HCT116 (cell line): ENCODE measurements around the gene CHRNB1. TPM values are rescaled to one million over a fixed set of nuclear protein-coding genes. Genes with fewer than 3 reads are reported as not detected.

ENCODE experiments used
- ATAC-seq: fragments of 200-7000 bp; cut with Tn5 transposase; 2 replicates; pipeline ENCODE4 v1.9.1; 2020; ENCODE audit warnings: mild to moderate bottlenecking, moderate library complexity
- BruUV-seq: library from RNA; stranded (reverse); fragments of 400-500 nt; replicated peaks from 2 replicates; lab custom pipeline; 2021; lab: Mats Ljungman, UMichigan
- CTCF ChIA-PET: fragments of 300-600 bp; sonication (Branson Sonifier 250); formaldehyde crosslinking; loops from one replicate; lab custom pipeline; 2021; ENCODE audit warnings: antibody characterized with exemption; lab: Charles Lee
- POLR2A ChIA-PET: fragments of 300-600, 350-600 bp; sonication (Branson Sonifier 250); formaldehyde crosslinking; loops from one replicate; lab custom pipeline; 2021; ENCODE audit warnings: antibody characterized with exemption; lab: Charles Lee
- RAD21 ChIA-PET, 2 experiments: fragments of 300-600 bp; sonication (Branson Sonifier 250); formaldehyde crosslinking; loops; one replicate each; lab custom pipeline; 2023; ENCODE audit warnings: low total read pairs in 2 of 2; ENCODE audit not compliant: uncharacterized antibody in 2 of 2, unreplicated experiment in 2 of 2, low non-redundant PET in 1 of 2; lab: Charles Lee
- DNase-seq: peaks from one replicate; pipeline ENCODE4 v3.0.0-alpha.2; 2010; ENCODE audit warnings: low read depth, low spot score
- H2AFZ ChIP-seq: fragments of 200-600 bp; shearing (Covaris generic), sonication (generic); 2 replicates; pipeline ENCODE4 v1.6.1; 2017; ENCODE audit warnings: low read depth, mixed run types, mixed read lengths, antibody characterized with exemption, low read length; ENCODE audit not compliant: poor library complexity, severe bottlenecking
- H3K27ac ChIP-seq: 2 replicates; pipeline ENCODE4 v1.5.1; 2012; ENCODE audit warnings: low read depth, low read length
- H3K27me3 ChIP-seq: fragments of 200-600 bp; sonication (generic); 2 replicates; pipeline ENCODE4 v1.6.1; 2016; ENCODE audit warnings: mixed run types, low read length, mixed read lengths; ENCODE audit not compliant: insufficient read depth
- H3K36me3 ChIP-seq, 2 experiments: fragments of 200-500 bp in 1 of 2; fragments of 200-600 bp in 1 of 2; sonication (Bioruptor generic) in 1 of 2; sonication (generic) in 1 of 2; 2 replicates each; pipeline versions ENCODE4 v1.5.1 to v1.6.1; 2014 to 2016; ENCODE audit warnings: low read length in 2 of 2, inconsistent platforms in 1 of 2, mixed read lengths in 1 of 2, mixed run types in 1 of 2; ENCODE audit not compliant: insufficient read depth in 2 of 2, control insufficient read depth in 1 of 2
- H3K4me1 ChIP-seq, 2 experiments: fragments of 200-600 bp in 1 of 2; sonication (generic) in 1 of 2; 2 replicates each; pipeline versions ENCODE4 v1.5.1 to v1.6.1; 2012 to 2017; ENCODE audit warnings: low read length in 2 of 2, inconsistent platforms in 1 of 2, mild to moderate bottlenecking in 1 of 2, mixed read lengths in 1 of 2, mixed run types in 1 of 2, moderate library complexity in 1 of 2; ENCODE audit not compliant: insufficient read depth in 2 of 2, control insufficient read depth in 1 of 2
- H3K4me2 ChIP-seq: fragments of 200-600 bp; sonication (generic); 2 replicates; pipeline ENCODE4 v1.6.1; 2017; ENCODE audit warnings: mixed run types, low read length, mixed read lengths
- H3K4me3 ChIP-seq, 2 experiments: fragments of 200-600 bp in 1 of 2; sonication (generic) in 1 of 2; replicated peaks in 1 of 2; 2 replicates each; pipeline ENCODE4 v1.5.1; 2011 to 2016; ENCODE audit warnings: low read length in 2 of 2, control low read depth in 1 of 2, low read depth in 1 of 2, mild to moderate bottlenecking in 1 of 2, mixed read lengths in 1 of 2, mixed run types in 1 of 2
- H3K79me2 ChIP-seq: fragments of 200-600 bp; sonication (generic); 2 replicates; pipeline ENCODE4 v1.6.1; 2017; ENCODE audit warnings: mild to moderate bottlenecking, mixed run types, low read length, moderate library complexity, mixed read lengths; ENCODE audit not compliant: insufficient read depth
- H3K9ac ChIP-seq: fragments of 200-600 bp; sonication (generic); 2 replicates; pipeline ENCODE4 v1.6.1; 2016; ENCODE audit warnings: low read length, mixed read lengths
- H3K9me2 ChIP-seq: fragments of 200-600 bp; sonication (generic), shearing (Covaris generic); 2 replicates; pipeline ENCODE4 v1.6.1; 2017; ENCODE audit warnings: mixed run types, mild to moderate bottlenecking, moderate library complexity; ENCODE audit not compliant: insufficient read depth
- H3K9me3 ChIP-seq, 2 experiments: fragments of 200-500 bp in 1 of 2; fragments of 200-600 bp in 1 of 2; sonication (Bioruptor generic) in 1 of 2; sonication (generic) in 1 of 2; 2 replicates each; pipeline ENCODE4 v1.6.1; 2014 to 2017; ENCODE audit warnings: low read length in 2 of 2, mixed read lengths in 2 of 2, inconsistent platforms in 1 of 2, low read depth in 1 of 2, mild to moderate bottlenecking in 1 of 2, mixed run types in 1 of 2, moderate library complexity in 1 of 2; ENCODE audit not compliant: control insufficient read depth in 1 of 2, insufficient read depth in 1 of 2
- H4K20me1 ChIP-seq: fragments of 200-600 bp; sonication (generic), shearing (Covaris generic); 2 replicates; pipeline ENCODE4 v1.6.1; 2017; ENCODE audit warnings: mixed run types, mild to moderate bottlenecking, moderate library complexity; ENCODE audit not compliant: insufficient read depth
- CEBPB ChIP-seq: IDR thresholded peaks from 2 replicates; pipeline ENCODE4 v1.6.1; 2012; ENCODE audit warnings: low read depth
- ELF1 ChIP-seq: IDR thresholded peaks from 2 replicates; pipeline ENCODE4 v1.6.1; 2012; ENCODE audit warnings: low read depth, borderline replicate concordance
- FOSL1 ChIP-seq: IDR thresholded peaks from 2 replicates; pipeline ENCODE4 v1.6.1; 2012; ENCODE audit warnings: low read depth
- POLR2A ChIP-seq: IDR thresholded peaks from 2 replicates; pipeline ENCODE4 v1.7.0; 2011; ENCODE audit warnings: borderline replicate concordance; ENCODE audit not compliant: insufficient read depth, insufficient read length; ENCODE audit errors: extremely low read depth
- SIN3A ChIP-seq: IDR thresholded peaks from 2 replicates; pipeline ENCODE4 v1.6.1; 2012; ENCODE audit warnings: low read depth
- YY1 ChIP-seq: IDR thresholded peaks from 2 replicates; pipeline ENCODE4 v1.6.1; 2011; ENCODE audit warnings: low read length, low read depth, moderate library complexity, mild to moderate bottlenecking; ENCODE audit not compliant: insufficient replicate concordance; ENCODE audit errors: extremely low read depth
- intact Hi-C: fragments of 100-400 bp; cut with micrococcal nuclease; formaldehyde crosslinking; loops from 2 replicates; pipeline ENCODE4 v1.10.0; 2022
- total RNA-seq: library from RNA; stranded (reverse); gene quantifications from one replicate; pipeline ENCODE4 v1.2.1, GENCODE V29; 2021; ENCODE audit not compliant: unreplicated experiment
- TF ChIP-seq, protein P1 (sequence below), 3 experiments: fragments of 200-600 bp in 1 of 3; sonication (generic) in 1 of 3; IDR thresholded peaks in 2 of 3; conservative IDR thresholded peaks in 1 of 3; 2 replicates each; pipeline ENCODE4 v1.5.1; 2012 to 2017; ENCODE audit warnings: low read depth in 2 of 3, low read length in 2 of 3, antibody characterized with exemption in 1 of 3, borderline replicate concordance in 1 of 3, control low read depth in 1 of 3, mild to moderate bottlenecking in 1 of 3, mixed read lengths in 1 of 3, mixed run types in 1 of 3, moderate library complexity in 1 of 3; ENCODE audit not compliant: insufficient read depth in 1 of 3
- TF ChIP-seq, protein P2 (sequence below): IDR thresholded peaks from 2 replicates; pipeline ENCODE4 v1.6.1; 2012; ENCODE audit warnings: low read depth
- TF ChIP-seq, protein P3 (sequence below): IDR thresholded peaks from 2 replicates; pipeline ENCODE4 v1.6.1; 2012

Gene CHRNB1
- total RNA-seq, 1 experiment from 2014 or later, result 10.4 TPM

DNA sequence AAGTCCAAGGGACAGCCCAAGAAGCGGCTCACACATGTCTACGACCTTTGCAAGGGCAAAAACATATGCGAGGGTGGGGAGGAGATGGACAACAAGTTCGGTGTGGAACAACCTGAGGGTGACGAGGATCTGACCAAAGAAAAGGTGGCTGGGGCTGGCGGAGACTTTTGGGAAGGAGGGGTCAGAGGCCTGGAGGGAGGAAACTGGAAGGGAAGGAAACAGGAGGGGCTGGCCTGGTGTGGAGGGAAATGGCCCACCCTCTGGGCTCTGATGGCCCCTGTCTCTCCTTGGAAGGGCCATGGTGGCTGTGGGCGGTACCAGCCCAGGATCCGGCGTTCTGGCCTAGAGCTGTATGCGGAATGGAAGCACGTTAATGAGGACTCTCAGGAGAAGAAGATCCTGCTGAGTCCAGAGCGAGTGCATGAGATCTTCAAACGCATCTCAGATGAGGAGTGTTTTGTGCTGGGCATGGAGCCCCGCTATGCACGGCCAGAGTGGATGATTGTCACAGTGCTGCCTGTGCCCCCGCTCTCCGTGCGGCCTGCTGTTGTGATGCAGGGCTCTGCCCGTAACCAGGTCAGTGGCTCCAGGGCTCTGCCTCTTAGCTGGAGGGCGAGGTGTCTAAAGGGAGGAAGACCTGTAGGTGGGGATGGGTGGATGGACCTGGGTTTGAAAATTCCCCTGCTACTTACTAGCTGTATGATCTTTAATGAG is 51.8 kb downstream of the CHRNB1 start:
- H3K36me3 ChIP-seq, result peaks cover 56 to 73% of the 10 kb centered on the region in 2 experiments
- no peaks in the 10 kb centered on the region for H3K27me3 ChIP-seq
- peaks cover 88% of the 10 kb centered on the region for H3K79me2 ChIP-seq
- TSS peak; percentile 43 for BruUV-seq
- ChIA-PET POLR2A (no interaction called here), RAD21 (no interaction called here), CTCF (no interaction called here)
- peaks cover 17% of the 10 kb centered on the region; the same call in 1 of the 2 replicates for H4K20me1 ChIP-seq
- H3K9ac ChIP-seq, result no peak overlapping the region
- H3K27ac ChIP-seq, result no peak overlapping the region
- DNase-seq (no peak), ATAC-seq (peak; percentile 26; the same call in 1 of the 2 replicates)
- H2AFZ ChIP-seq, result no peak overlapping the region
- no peaks in the 10 kb centered on the region for H3K4me1 ChIP-seq
- H3K9me2 ChIP-seq, result no peaks in the 10 kb centered on the region
- no peaks in the 10 kb centered on the region for H3K9me3 ChIP-seq
- H3K4me3 ChIP-seq, result no peak overlapping the region
- no peak overlapping the region for H3K4me2 ChIP-seq
- intact Hi-C loops, result no loop called here
- TF ChIP-seq, protein P1, sequence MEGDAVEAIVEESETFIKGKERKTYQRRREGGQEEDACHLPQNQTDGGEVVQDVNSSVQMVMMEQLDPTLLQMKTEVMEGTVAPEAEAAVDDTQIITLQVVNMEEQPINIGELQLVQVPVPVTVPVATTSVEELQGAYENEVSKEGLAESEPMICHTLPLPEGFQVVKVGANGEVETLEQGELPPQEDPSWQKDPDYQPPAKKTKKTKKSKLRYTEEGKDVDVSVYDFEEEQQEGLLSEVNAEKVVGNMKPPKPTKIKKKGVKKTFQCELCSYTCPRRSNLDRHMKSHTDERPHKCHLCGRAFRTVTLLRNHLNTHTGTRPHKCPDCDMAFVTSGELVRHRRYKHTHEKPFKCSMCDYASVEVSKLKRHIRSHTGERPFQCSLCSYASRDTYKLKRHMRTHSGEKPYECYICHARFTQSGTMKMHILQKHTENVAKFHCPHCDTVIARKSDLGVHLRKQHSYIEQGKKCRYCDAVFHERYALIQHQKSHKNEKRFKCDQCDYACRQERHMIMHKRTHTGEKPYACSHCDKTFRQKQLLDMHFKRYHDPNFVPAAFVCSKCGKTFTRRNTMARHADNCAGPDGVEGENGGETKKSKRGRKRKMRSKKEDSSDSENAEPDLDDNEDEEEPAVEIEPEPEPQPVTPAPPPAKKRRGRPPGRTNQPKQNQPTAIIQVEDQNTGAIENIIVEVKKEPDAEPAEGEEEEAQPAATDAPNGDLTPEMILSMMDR (IDR thresholded peaks at IDR 0.05 in 2 of 3, conservative IDR thresholded peaks at IDR 0.05 in 1 of 3; ENCODE audit: borderline replicate concordance in 1 of 3, insufficient read depth in 1 of 3, low read depth in 2 of 3, low read length in 2 of 3), result no peak
- no peak for TF ChIP-seq POLR2A
- TF ChIP-seq, protein P2, sequence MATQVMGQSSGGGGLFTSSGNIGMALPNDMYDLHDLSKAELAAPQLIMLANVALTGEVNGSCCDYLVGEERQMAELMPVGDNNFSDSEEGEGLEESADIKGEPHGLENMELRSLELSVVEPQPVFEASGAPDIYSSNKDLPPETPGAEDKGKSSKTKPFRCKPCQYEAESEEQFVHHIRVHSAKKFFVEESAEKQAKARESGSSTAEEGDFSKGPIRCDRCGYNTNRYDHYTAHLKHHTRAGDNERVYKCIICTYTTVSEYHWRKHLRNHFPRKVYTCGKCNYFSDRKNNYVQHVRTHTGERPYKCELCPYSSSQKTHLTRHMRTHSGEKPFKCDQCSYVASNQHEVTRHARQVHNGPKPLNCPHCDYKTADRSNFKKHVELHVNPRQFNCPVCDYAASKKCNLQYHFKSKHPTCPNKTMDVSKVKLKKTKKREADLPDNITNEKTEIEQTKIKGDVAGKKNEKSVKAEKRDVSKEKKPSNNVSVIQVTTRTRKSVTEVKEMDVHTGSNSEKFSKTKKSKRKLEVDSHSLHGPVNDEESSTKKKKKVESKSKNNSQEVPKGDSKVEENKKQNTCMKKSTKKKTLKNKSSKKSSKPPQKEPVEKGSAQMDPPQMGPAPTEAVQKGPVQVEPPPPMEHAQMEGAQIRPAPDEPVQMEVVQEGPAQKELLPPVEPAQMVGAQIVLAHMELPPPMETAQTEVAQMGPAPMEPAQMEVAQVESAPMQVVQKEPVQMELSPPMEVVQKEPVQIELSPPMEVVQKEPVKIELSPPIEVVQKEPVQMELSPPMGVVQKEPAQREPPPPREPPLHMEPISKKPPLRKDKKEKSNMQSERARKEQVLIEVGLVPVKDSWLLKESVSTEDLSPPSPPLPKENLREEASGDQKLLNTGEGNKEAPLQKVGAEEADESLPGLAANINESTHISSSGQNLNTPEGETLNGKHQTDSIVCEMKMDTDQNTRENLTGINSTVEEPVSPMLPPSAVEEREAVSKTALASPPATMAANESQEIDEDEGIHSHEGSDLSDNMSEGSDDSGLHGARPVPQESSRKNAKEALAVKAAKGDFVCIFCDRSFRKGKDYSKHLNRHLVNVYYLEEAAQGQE, result no peak
- TF ChIP-seq FOSL1, result no peak
- TF ChIP-seq SIN3A, result no peak
- TF ChIP-seq, protein P3, sequence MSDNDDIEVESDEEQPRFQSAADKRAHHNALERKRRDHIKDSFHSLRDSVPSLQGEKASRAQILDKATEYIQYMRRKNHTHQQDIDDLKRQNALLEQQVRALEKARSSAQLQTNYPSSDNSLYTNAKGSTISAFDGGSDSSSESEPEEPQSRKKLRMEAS, result no peak
- TF ChIP-seq YY1, result no peak
- TF ChIP-seq ELF1, result no peak
- no peak for TF ChIP-seq CEBPB
